Hepatocyte (in vitro differentiated cells): ENCODE data around the gene FTSJ1.

Experiments
- CTCF ChIP-seq: fragments of 200-600 bp; sonication (generic); IDR thresholded peaks from 2 replicates; pipeline ENCODE4 v1.5.1; 2016; ENCODE audit warnings: antibody characterized with exemption, mild to moderate bottlenecking; ENCODE audit not compliant: poor library complexity
- EZH2 ChIP-seq: fragments of 200-600 bp; sonication (generic); IDR thresholded peaks from 2 replicates; pipeline ENCODE4 v1.6.1; 2016; ENCODE audit warnings: antibody characterized with exemption, mild to moderate bottlenecking, borderline replicate concordance

GRCh38 chrX:48466696-48467095 lies 9.3 kb upstream of the FTSJ1 start:
- TF ChIP-seq EZH2: no peak
- no peak for TF ChIP-seq CTCF
